ENCODE data around the gene C4orf50.

GRCh38 chr4:5869966-5870619 is 148.1 kb downstream of the C4orf50 start:
- no peak for TF ChIP-seq EP300 (IDR thresholded peaks at IDR 0.05)
- no peak for TF ChIP-seq CTCF (IDR thresholded peaks at IDR 0.05)

Data from suprapubic skin (tissue), 3 donors.